Measurements from ENCODE around the gene EIF4G1.

EIF4G1 gene

DNA sequence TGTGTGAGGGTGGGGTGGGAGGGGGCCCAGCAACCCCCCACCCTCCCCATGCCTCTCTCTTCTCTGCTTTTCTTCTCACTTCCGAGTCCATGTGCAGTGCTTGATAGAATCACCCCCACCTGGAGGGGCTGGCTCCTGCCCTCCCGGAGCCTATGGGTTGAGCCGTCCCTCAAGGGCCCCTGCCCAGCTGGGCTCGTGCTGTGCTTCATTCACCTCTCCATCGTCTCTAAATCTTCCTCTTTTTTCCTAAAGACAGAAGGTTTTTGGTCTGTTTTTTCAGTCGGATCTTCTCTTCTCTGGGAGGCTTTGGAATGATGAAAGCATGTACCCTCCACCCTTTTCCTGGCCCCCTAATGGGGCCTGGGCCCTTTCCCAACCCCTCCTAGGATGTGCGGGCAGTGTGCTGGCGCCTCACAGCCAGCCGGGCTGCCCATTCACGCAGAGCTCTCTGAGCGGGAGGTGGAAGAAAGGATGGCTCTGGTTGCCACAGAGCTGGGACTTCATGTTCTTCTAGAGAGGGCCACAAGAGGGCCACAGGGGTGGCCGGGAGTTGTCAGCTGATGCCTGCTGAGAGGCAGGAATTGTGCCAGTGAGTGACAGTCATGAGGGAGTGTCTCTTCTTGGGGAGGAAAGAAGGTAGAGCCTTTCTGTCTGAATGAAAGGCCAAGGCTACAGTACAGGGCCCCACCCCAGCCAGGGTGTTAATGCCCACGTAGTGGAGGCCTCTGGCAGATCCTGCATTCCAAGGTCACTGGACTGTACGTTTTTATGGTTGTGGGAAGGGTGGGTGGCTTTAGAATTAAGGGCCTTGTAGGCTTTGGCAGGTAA lies 31.1 kb downstream of the EIF4G1 start:
- TF ChIP-seq, protein P1, sequence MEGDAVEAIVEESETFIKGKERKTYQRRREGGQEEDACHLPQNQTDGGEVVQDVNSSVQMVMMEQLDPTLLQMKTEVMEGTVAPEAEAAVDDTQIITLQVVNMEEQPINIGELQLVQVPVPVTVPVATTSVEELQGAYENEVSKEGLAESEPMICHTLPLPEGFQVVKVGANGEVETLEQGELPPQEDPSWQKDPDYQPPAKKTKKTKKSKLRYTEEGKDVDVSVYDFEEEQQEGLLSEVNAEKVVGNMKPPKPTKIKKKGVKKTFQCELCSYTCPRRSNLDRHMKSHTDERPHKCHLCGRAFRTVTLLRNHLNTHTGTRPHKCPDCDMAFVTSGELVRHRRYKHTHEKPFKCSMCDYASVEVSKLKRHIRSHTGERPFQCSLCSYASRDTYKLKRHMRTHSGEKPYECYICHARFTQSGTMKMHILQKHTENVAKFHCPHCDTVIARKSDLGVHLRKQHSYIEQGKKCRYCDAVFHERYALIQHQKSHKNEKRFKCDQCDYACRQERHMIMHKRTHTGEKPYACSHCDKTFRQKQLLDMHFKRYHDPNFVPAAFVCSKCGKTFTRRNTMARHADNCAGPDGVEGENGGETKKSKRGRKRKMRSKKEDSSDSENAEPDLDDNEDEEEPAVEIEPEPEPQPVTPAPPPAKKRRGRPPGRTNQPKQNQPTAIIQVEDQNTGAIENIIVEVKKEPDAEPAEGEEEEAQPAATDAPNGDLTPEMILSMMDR (IDR thresholded peaks at IDR 0.05), result peak; percentile 69

DNA sequence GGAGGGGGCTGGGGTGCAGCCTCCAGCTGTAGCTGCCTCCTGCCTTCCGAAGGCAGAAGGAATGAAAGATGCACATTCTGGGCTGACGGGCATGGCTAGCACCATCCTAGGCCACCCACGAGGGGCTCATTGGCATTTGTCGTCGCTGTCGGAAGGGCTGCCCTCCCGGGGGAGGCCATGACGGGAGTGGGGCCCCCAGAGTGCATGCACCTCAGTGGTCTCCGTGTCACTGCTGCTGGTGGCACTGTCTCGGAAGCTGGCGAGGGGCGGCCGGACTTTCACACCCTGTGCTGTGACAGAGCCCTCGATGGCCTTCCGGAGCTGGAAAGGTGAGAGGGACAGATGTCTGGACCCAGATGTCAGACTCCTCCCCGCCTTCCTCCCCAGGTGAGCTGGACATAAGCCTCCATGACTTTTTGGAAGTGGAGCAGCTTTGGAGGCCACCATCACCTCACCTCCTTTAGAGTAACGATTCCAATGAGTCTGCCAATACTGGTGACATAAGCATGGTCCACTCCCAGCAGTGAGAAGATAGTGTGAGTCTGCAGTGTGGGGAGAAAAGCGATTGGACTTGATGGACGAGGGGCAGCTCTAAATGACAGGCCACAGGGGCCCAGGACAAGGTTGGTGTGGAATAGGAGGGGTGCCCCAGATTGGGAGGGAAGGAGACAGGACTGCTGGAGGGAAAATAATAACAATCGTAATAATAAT lies 32.2 kb downstream of the EIF4G1 start:
- TF ChIP-seq, protein P1 (IDR thresholded peaks at IDR 0.05), result no peak

DNA sequence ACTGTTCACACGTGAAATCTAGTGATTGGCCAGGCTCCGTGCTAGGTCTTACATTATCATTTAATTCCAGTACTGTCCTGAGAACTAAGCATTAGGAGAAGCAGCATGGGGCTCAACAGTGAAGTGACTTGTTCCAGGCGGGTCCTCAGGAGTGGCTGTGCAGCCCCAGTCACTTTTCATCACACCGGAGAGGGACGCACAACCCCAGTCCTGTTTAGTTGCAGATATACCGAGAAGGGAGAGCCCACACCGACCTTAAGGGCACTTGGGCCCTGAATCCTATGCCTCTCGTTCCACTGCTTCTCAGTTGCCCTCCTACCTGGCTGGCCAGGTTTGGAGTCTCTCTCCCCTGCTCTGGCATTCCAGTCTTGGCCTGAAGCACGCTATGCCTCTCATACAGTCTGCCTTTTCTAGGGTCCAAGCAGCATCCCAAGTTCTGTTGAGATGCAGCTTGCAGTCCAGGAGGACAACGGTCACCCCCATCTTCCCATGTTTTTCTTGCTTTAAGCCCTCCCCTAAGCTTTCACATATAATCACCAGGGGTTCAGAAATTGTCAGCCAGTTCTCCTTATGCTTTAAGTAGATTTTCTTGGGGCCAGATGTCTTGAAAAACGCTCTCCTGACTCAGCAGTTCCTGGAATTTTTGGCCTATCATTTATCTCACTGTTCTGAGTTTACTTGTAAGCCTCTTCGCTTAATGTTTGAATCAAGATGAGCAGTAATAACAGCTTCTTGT lies 33.1 kb downstream of the EIF4G1 start:
- TF ChIP-seq, protein P1 (IDR thresholded peaks at IDR 0.05), result no peak

DNA sequence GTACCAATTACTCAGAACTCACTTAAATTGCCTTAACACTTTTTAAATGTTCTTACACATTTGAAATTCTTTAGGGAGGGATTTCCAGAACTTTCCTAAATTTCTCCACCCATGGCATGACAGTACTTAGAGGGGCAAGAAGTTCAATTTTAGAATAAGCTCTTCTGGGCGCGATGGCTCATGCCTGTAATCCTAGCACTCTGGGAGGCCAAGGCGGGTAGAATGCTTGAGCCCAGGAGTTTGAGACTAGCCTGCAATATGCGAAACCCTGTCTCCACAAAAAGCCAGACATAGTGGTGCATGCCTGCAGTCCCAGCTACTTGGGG lies 33.6 kb downstream of the EIF4G1 start:
- TF ChIP-seq, protein P1 (IDR thresholded peaks at IDR 0.05), result no peak

DNA sequence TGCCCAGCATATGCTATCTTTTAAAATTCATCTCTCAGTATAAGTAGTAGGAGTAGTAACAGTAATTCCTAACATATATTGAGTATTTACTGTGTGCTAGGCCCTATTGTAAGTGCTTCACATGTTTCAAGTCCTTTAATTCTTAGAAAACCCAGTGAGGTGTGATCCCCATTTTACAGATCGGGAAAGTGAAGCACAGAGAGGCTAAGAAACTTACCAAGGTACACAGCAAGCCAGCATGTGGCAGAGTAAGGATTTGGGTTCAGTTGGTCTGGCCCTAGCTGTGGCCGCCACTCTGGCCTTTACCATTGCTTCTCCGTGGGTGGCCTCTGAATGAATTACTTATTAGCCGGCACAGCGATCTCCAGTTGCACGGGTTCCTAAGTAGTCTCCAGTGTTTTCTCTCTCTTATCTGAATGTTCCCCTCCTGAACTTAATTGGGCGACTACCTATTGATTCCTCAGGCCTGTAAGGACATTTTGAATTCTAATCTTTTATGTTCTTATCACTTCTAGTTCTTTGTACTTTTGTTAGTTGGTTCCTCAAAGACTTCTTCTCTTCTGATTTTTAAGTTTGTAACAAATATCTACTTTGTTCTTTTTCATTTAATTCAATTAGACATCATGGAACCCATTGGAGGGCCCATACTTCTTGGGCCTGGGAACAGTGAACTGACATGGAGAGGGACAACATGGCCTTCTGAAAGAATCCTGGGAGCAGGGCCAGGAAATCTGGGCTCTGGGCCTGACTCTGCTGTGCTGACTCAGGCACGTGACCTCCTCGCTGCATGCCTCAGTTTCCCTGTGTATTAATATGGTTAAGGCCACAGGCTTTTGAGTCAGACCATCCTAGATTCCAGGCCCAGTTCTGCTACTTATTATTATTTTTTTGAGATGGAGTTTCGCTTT lies 35.4 kb downstream of the EIF4G1 start:
- TF ChIP-seq, protein P1 (IDR thresholded peaks at IDR 0.05), result no peak

DNA sequence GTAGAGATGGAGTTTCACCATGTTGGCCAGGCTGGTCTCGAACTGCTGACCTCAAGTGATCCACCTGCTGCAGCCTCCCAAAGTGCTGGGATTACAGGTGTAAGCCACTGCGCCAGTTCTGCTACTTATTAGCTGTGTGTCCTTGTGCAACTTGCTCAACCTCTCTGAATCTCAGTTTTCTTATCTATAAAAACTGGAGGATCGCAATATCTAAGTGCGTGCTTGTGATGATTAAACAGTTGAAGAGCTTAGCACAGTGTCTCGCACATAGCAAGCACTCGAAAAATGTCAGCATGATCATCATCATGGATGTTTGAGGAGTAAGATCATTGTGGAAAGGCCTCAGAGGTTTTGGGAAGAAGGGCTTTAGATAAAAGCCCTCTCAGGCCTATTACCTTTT lies 36.2 kb downstream of the EIF4G1 start:
- TF ChIP-seq, protein P1 (IDR thresholded peaks at IDR 0.05), result no peak
